Neuronal stem cell (in vitro differentiated cells): Measurements from ENCODE around the gene ZMAT5.

Experiments used
- DNase-seq: peaks from one replicate; pipeline ENCODE4 v3.0.0-alpha.2; 2013; ENCODE audit warnings: low spot score
- H2AFZ ChIP-seq: one replicate; pipeline ENCODE4 v1.6.1; 2013; ENCODE audit warnings: mild to moderate bottlenecking, low read length, inconsistent platforms
- H2AK5ac ChIP-seq: 2 replicates; pipeline ENCODE4 v1.6.1; 2013; ENCODE audit warnings: low read depth, mild to moderate bottlenecking, inconsistent platforms, low read length, moderate library complexity, mixed read lengths
- H2BK120ac ChIP-seq: 2 replicates; pipeline ENCODE4 v1.6.1; 2013; ENCODE audit warnings: low read depth, mild to moderate bottlenecking, inconsistent platforms, low read length, moderate library complexity, mixed read lengths
- H2BK12ac ChIP-seq: one replicate; pipeline ENCODE4 v1.6.1; 2013; ENCODE audit warnings: low read length, inconsistent platforms
- H2BK15ac ChIP-seq: 2 replicates; pipeline ENCODE4 v1.6.1; 2013; ENCODE audit warnings: mild to moderate bottlenecking, low read length, inconsistent platforms, mixed read lengths
- H2BK5ac ChIP-seq: one replicate; pipeline ENCODE4 v1.6.1; 2013; ENCODE audit warnings: inconsistent platforms, mild to moderate bottlenecking, low read length, moderate library complexity
- H3K14ac ChIP-seq: one replicate; pipeline ENCODE4 v1.6.1; 2013; ENCODE audit warnings: low read length, inconsistent platforms
- H3K18ac ChIP-seq: 2 replicates; pipeline ENCODE4 v1.6.1; 2013; ENCODE audit warnings: low read length, inconsistent platforms
- H3K23ac ChIP-seq: 2 replicates; pipeline ENCODE4 v1.6.1; 2013; ENCODE audit warnings: low read depth, mild to moderate bottlenecking, mixed read lengths, low read length, inconsistent platforms; ENCODE audit not compliant: poor library complexity
- H3K27ac ChIP-seq: replicated peaks from 3 replicates; pipeline ENCODE4 v1.5.1; 2013; ENCODE audit warnings: low read length, inconsistent platforms
- H3K27me3 ChIP-seq, 3 experiments: 2 replicates each; pipeline ENCODE4 v1.6.1; 2013; ENCODE audit warnings: low read length in 3 of 3, mild to moderate bottlenecking in 2 of 3, inconsistent platforms in 1 of 3, low read depth in 1 of 3, mixed read lengths in 1 of 3, moderate library complexity in 1 of 3; ENCODE audit not compliant: control insufficient read depth in 3 of 3, insufficient read depth in 3 of 3
- H3K36me3 ChIP-seq, 2 donors: replicated peaks in 1 of 2; 2 replicates each; pipeline ENCODE4 v1.6.1; 2013; ENCODE audit warnings: low read length in 2 of 2; ENCODE audit not compliant: control insufficient read depth in 2 of 2, insufficient read depth in 2 of 2
- H3K4ac ChIP-seq: 2 replicates; pipeline ENCODE4 v1.6.1; 2013; ENCODE audit warnings: inconsistent platforms, mild to moderate bottlenecking, low read length, moderate library complexity
- H3K4me1 ChIP-seq, 2 donors: 1 replicate in 1 of 2; 2 replicates in 1 of 2; pipeline ENCODE4 v1.6.1; 2013; ENCODE audit warnings: low read length in 2 of 2, low read depth in 1 of 2; ENCODE audit not compliant: control insufficient read depth in 2 of 2, insufficient read depth in 1 of 2
- H3K4me2 ChIP-seq: one replicate; pipeline ENCODE4 v1.6.1; 2013; ENCODE audit warnings: mild to moderate bottlenecking, low read length, inconsistent platforms; ENCODE audit not compliant: insufficient read depth, poor library complexity, severe bottlenecking
- H3K4me3 ChIP-seq, 2 donors: 2 replicates each; pipeline ENCODE4 v1.5.1; 2013; ENCODE audit warnings: low read length in 2 of 2, mild to moderate bottlenecking in 2 of 2, inconsistent platforms in 1 of 2, moderate library complexity in 1 of 2
- H3K79me1 ChIP-seq: one replicate; pipeline ENCODE4 v1.6.1; 2013; ENCODE audit warnings: low read depth, mild to moderate bottlenecking, inconsistent platforms, low read length, moderate library complexity
- H3K9ac ChIP-seq: one replicate; pipeline ENCODE4 v1.6.1; 2013; ENCODE audit warnings: mild to moderate bottlenecking, low read depth, low read length, inconsistent platforms; ENCODE audit not compliant: poor library complexity
- H3K9me3 ChIP-seq, 2 donors: replicated peaks in 1 of 2; 2 replicates each; pipeline versions ENCODE3 to v1.6.1; 2013; ENCODE audit warnings: low read length in 2 of 2, mild to moderate bottlenecking in 2 of 2, inconsistent platforms in 1 of 2, low read depth in 1 of 2, mixed read lengths in 1 of 2, moderate library complexity in 1 of 2; ENCODE audit not compliant: control insufficient read depth in 2 of 2, insufficient read depth in 1 of 2
- H4K8ac ChIP-seq: one replicate; pipeline ENCODE4 v1.6.1; 2013; ENCODE audit warnings: low read depth, mild to moderate bottlenecking, inconsistent platforms, low read length, moderate library complexity
- H4K91ac ChIP-seq: one replicate; pipeline ENCODE4 v1.6.1; 2013; ENCODE audit warnings: low read length, low read depth, mild to moderate bottlenecking, inconsistent platforms; ENCODE audit not compliant: poor library complexity
- WGBS, 2 donors: extraction: QIAGEN DNeasy Blood & Tissue Kit; methylation state at CpG; one replicate each; pipeline ENCODE4 v1.1.7; 2013; ENCODE audit warnings: missing lambda C conversion rate in 2 of 2, mixed read lengths in 1 of 2; ENCODE audit not compliant: insufficient read length in 2 of 2, insufficient replicate concordance in 1 of 2; ENCODE audit errors: extremely low coverage in 2 of 2; 5-methylcytosine and 5-hydroxymethylcytosine counted together

Gene ZMAT5

GRCh38 chr22:29726512-29727130, 40.2 kb downstream of the ZMAT5 start:
- Histone ChIP-seq H3K9ac (no peak overlapping the region), H3K18ac (no peak overlapping the region), H3K4me1 (peaks cover 0 to 2% of the 10 kb centered on the region in 2 donors), H2BK5ac (peak overlapping the region; percentile 71), H3K27me3 (peaks cover 0 to 43% (median 5%) of the 10 kb centered on the region in 3 experiments), H3K23ac (peak overlapping the region; percentile 63), H3K79me1 (peaks cover 3% of the 10 kb centered on the region), H3K36me3 (no peaks in the 10 kb centered on the region), H4K91ac (no peak overlapping the region), H2AFZ (peak overlapping the region; percentile 5), H3K4me2 (no peak overlapping the region), H3K4me3 (no peak overlapping the region), H3K9me3 (no peaks in the 10 kb centered on the region), H2AK5ac (peak overlapping the region; percentile 68), H2BK120ac (no peak overlapping the region), H3K27ac (no peak overlapping the region), H3K4ac (peak overlapping the region; percentile 23), H2BK15ac (no peak overlapping the region), H4K8ac (no peak overlapping the region), H3K14ac (no peak overlapping the region), H2BK12ac (no peak overlapping the region)
- DNase-seq: no peak
- WGBS, 2 donors: no CpG with 5 or more reads among the region's 15 CpGs

GRCh38 chr22:29726106-29726505, 40.7 kb downstream of the ZMAT5 start:
- H3K27ac ChIP-seq: no peak overlapping the region
- no peak overlapping the region for H3K9ac ChIP-seq
- H4K8ac ChIP-seq: no peak overlapping the region
- H3K4ac ChIP-seq: peak overlapping the region; percentile 23
- peaks cover 3% of the 10 kb centered on the region for H3K79me1 ChIP-seq
- H2BK5ac ChIP-seq: peak overlapping the region; percentile 71
- no peak for DNase-seq
- H2BK15ac ChIP-seq: no peak overlapping the region
- H3K4me2 ChIP-seq: no peak overlapping the region
- no peak overlapping the region for H2BK120ac ChIP-seq
- no peak overlapping the region for H3K18ac ChIP-seq
- peak overlapping the region; percentile 63 for H3K23ac ChIP-seq
- no peak overlapping the region for H3K14ac ChIP-seq
- no CpG with 5 or more reads among the region's 7 CpGs for WGBS, 2 donors
- peaks cover 0 to 4% of the 10 kb centered on the region in 2 donors for H3K4me1 ChIP-seq
- no peaks in the 10 kb centered on the region for H3K36me3 ChIP-seq
- peak overlapping the region; percentile 30 for H2BK12ac ChIP-seq
- H4K91ac ChIP-seq: peak overlapping the region; percentile 24
- peak overlapping the region; percentile 68 for H2AK5ac ChIP-seq
- peaks cover 4 to 48% (median 10%) of the 10 kb centered on the region in 3 experiments for H3K27me3 ChIP-seq
- no peak overlapping the region for H2AFZ ChIP-seq
- no peaks in the 10 kb centered on the region for H3K9me3 ChIP-seq
- no peak overlapping the region for H3K4me3 ChIP-seq

GRCh38 chr22:29724843-29725242, 42.0 kb downstream of the ZMAT5 start:
- no peak overlapping the region for H4K91ac ChIP-seq
- H3K27ac ChIP-seq: no peak overlapping the region
- no peaks in the 10 kb centered on the region for H3K9me3 ChIP-seq
- no peak overlapping the region for H3K4me2 ChIP-seq
- no peaks in the 10 kb centered on the region for H3K36me3 ChIP-seq
- H3K4ac ChIP-seq: no peak overlapping the region
- peak overlapping the region; percentile 1 for H3K18ac ChIP-seq
- no peak overlapping the region for H2BK12ac ChIP-seq
- no peak for DNase-seq
- H2BK15ac ChIP-seq: peak overlapping the region; percentile 5
- no peak overlapping the region for H3K4me3 ChIP-seq
- no peak overlapping the region for H3K14ac ChIP-seq
- no CpG with 5 or more reads among the region's 8 CpGs for WGBS, 2 donors
- no peak overlapping the region for H3K9ac ChIP-seq
- peak overlapping the region; percentile 2 for H3K23ac ChIP-seq
- no peak overlapping the region for H4K8ac ChIP-seq
- H3K4me1 ChIP-seq: peaks cover 0 to 5% of the 10 kb centered on the region in 2 donors
- H2BK120ac ChIP-seq: no peak overlapping the region
- peaks cover 12 to 56% (median 23%) of the 10 kb centered on the region in 3 experiments for H3K27me3 ChIP-seq
- H2AFZ ChIP-seq: no peak overlapping the region
- peaks cover 3% of the 10 kb centered on the region for H3K79me1 ChIP-seq
- no peak overlapping the region for H2BK5ac ChIP-seq
- no peak overlapping the region for H2AK5ac ChIP-seq

- Histone ChIP-seq H2AK5ac (peak overlapping the region; percentile 31), H3K27me3 (peaks cover 18 to 65% (median 33%) of the 10 kb centered on the region in 3 experiments)
- no peak for DNase-seq
Measured at GRCh38 chr22:29723766-29724165, 43.0 kb downstream of the ZMAT5 start.

More at GRCh38 chr22:29723766-29724165, 43.0 kb downstream of the ZMAT5 start:
- Histone ChIP-seq H4K8ac (no peak overlapping the region), H3K79me1 (peaks cover 3% of the 10 kb centered on the region), H4K91ac (no peak overlapping the region), H2BK12ac (no peak overlapping the region), H3K4me2 (no peak overlapping the region), H3K4me3 (no peak overlapping the region), H2BK5ac (no peak overlapping the region), H3K27ac (no peak overlapping the region), H2BK15ac (no peak overlapping the region), H3K14ac (no peak overlapping the region), H3K36me3 (no peaks in the 10 kb centered on the region), H3K4ac (no peak overlapping the region), H3K23ac (peak overlapping the region; percentile 6), H2AFZ (no peak overlapping the region), H2BK120ac (no peak overlapping the region), H3K4me1 (peaks cover 0 to 5% of the 10 kb centered on the region in 2 donors), H3K18ac (peak overlapping the region; percentile 64), H3K9ac (no peak overlapping the region), H3K9me3 (peaks cover 0 to 2% of the 10 kb centered on the region in 2 donors)
- WGBS, 2 donors: no CpG with 5 or more reads among the region's 10 CpGs
